H1 (cell line): ENCODE measurements around the gene NHSL2. TPM values are rescaled to one million over a fixed set of nuclear protein-coding genes. Genes with fewer than 3 reads are reported as not detected.

Source experiments
- CTCF ChIA-PET: fragments of 300-600 bp; sonication (Branson Sonifier 250); formaldehyde crosslinking; loops from one replicate; lab custom pipeline; 2021; ENCODE audit not compliant: partially characterized antibody; lab: Charles Lee
- POLR2A ChIA-PET: fragments of 300-600 bp; sonication (Branson Sonifier 250); formaldehyde crosslinking; loops from one replicate; lab custom pipeline; 2021; ENCODE audit warnings: inconsistent platforms; ENCODE audit not compliant: partially characterized antibody; lab: Charles Lee
- DNase-seq, 2 experiments: peaks; one replicate each; pipeline versions ENCODE4 v3.0.0 to v3.0.0-alpha.2; 2010 to 2022; ENCODE audit warnings: low spot score in 2 of 2, low read depth in 1 of 2, mixed read lengths in 1 of 2
- FAIRE-seq: peaks from 2 replicates; lab custom pipeline; 2011; peaks lifted over from hg19 to GRCh38; lab: Jason Lieb, UNC
- H2AFZ ChIP-seq: 2 replicates; pipeline ENCODE4 v1.8.1; 2012; ENCODE audit warnings: low read length, inconsistent platforms
- H2AK5ac ChIP-seq: 2 replicates; pipeline ENCODE4 v1.6.1; 2013; ENCODE audit warnings: low read depth, low read length
- H2BK120ac ChIP-seq: replicated peaks from 2 replicates; pipeline ENCODE3; 2013; ENCODE audit warnings: low read depth, low read length, inconsistent platforms
- H2BK12ac ChIP-seq: 2 replicates; pipeline ENCODE4 v1.6.1; 2013; ENCODE audit warnings: low read depth, low read length
- H2BK15ac ChIP-seq: 2 replicates; pipeline ENCODE4 v1.6.1; 2013; ENCODE audit warnings: low read length
- H2BK20ac ChIP-seq: 2 replicates; pipeline ENCODE4 v1.6.1; 2013; ENCODE audit warnings: low read length
- H2BK5ac ChIP-seq: 2 replicates; pipeline ENCODE4 v1.6.1; 2013; ENCODE audit warnings: low read depth, low read length
- H3K14ac ChIP-seq: 2 replicates; pipeline ENCODE4 v1.6.1; 2013; ENCODE audit warnings: inconsistent platforms; ENCODE audit not compliant: insufficient read length
- H3K18ac ChIP-seq: 2 replicates; pipeline ENCODE4 v1.6.1; 2013; ENCODE audit warnings: low read length; ENCODE audit errors: extremely low read depth
- H3K23ac ChIP-seq: 2 replicates; pipeline ENCODE4 v1.6.1; 2013; ENCODE audit warnings: inconsistent platforms; ENCODE audit not compliant: insufficient read length
- H3K23me2 ChIP-seq: 2 replicates; pipeline ENCODE4 v1.6.1; 2013; ENCODE audit warnings: low read depth, low read length
- H3K27ac ChIP-seq: 2 replicates; pipeline ENCODE4 v1.6.1; 2011; ENCODE audit warnings: low read depth, low read length, inconsistent platforms
- H3K27me3 ChIP-seq, 4 experiments: replicated peaks in 1 of 4; 1 replicate in 1 of 4; 2 replicates in 3 of 4; pipeline versions ENCODE4 v1.6.1 to v1.8.1; 2011 to 2013; ENCODE audit warnings: low read length in 3 of 4, mild to moderate bottlenecking in 3 of 4, inconsistent platforms in 2 of 4, mixed read lengths in 2 of 4, moderate library complexity in 1 of 4; ENCODE audit not compliant: control insufficient read depth in 3 of 4, insufficient read depth in 3 of 4; ENCODE audit errors: extremely low read depth in 1 of 4
- H3K36me3 ChIP-seq, 4 experiments: 2 replicates each; pipeline versions ENCODE4 v1.6.1 to v1.8.1; 2011 to 2013; ENCODE audit warnings: mild to moderate bottlenecking in 4 of 4, low read length in 3 of 4, moderate library complexity in 2 of 4, control low read depth in 1 of 4, inconsistent platforms in 1 of 4; ENCODE audit not compliant: insufficient read depth in 4 of 4, control insufficient read depth in 2 of 4
- H3K4ac ChIP-seq: replicated peaks from 2 replicates; pipeline ENCODE3; 2013; ENCODE audit warnings: low read length, low read depth, mixed read lengths, inconsistent platforms; ENCODE audit not compliant: insufficient read length
- H3K4me1 ChIP-seq, 4 experiments: replicated peaks in 1 of 4; 1 replicate in 1 of 4; 2 replicates in 3 of 4; pipeline versions ENCODE4 v1.6.1 to v1.8.1; 2011 to 2013; ENCODE audit warnings: low read length in 3 of 4, inconsistent platforms in 2 of 4, mixed read lengths in 1 of 4; ENCODE audit not compliant: insufficient read depth in 4 of 4, control insufficient read depth in 3 of 4
- H3K4me2 ChIP-seq, 2 experiments: 2 replicates each; pipeline versions ENCODE4 v1.6.1 to v1.8.1; 2011 to 2013; ENCODE audit warnings: low read depth in 2 of 2, low read length in 2 of 2, control low read depth in 1 of 2, inconsistent platforms in 1 of 2, mild to moderate bottlenecking in 1 of 2; ENCODE audit not compliant: insufficient read depth in 1 of 2
- H3K4me3 ChIP-seq, 4 experiments: fragments of 200-600, 300-600 bp in 1 of 4; sonication (generic), shearing (Covaris generic), sonication (Bioruptor Twin) in 1 of 4; 2 replicates each; pipeline versions ENCODE4 v1.5.1 to v1.8.1; 2011 to 2016; ENCODE audit warnings: low read length in 4 of 4, low read depth in 3 of 4, control low read depth in 2 of 4, inconsistent platforms in 2 of 4, mild to moderate bottlenecking in 2 of 4, mixed read lengths in 1 of 4, moderate library complexity in 1 of 4; ENCODE audit not compliant: insufficient read depth in 2 of 4; ENCODE audit errors: extremely low read depth in 1 of 4
- H3K56ac ChIP-seq: replicated peaks from 2 replicates; pipeline ENCODE3; 2013; ENCODE audit warnings: low read depth, mild to moderate bottlenecking, mixed read lengths, low read length, inconsistent platforms; ENCODE audit not compliant: insufficient read length
- H3K79me1 ChIP-seq: 2 replicates; pipeline ENCODE4 v1.6.1; 2013; ENCODE audit warnings: low read depth, low read length, control low read depth
- H3K79me2 ChIP-seq, 2 experiments: 2 replicates each; pipeline versions ENCODE4 v1.6.1 to v1.8.1; 2012 to 2013; ENCODE audit warnings: low read length in 2 of 2, mild to moderate bottlenecking in 2 of 2, inconsistent platforms in 1 of 2; ENCODE audit not compliant: insufficient read depth in 2 of 2, control insufficient read depth in 1 of 2
- H3K9ac ChIP-seq, 4 experiments: replicated peaks in 1 of 4; 1 replicate in 1 of 4; 2 replicates in 3 of 4; pipeline versions ENCODE4 v1.6.1 to v1.8.1; 2011 to 2013; ENCODE audit warnings: low read depth in 3 of 4, low read length in 3 of 4, control low read depth in 2 of 4, mild to moderate bottlenecking in 2 of 4, moderate library complexity in 2 of 4, inconsistent platforms in 1 of 4; ENCODE audit errors: extremely low read depth in 1 of 4
- H3K9me3 ChIP-seq, 2 experiments: 2 replicates each; pipeline versions ENCODE4 v1.6.1 to v1.8.1; 2012 to 2013; ENCODE audit warnings: mild to moderate bottlenecking in 2 of 2, moderate library complexity in 2 of 2, control low read depth in 1 of 2, inconsistent platforms in 1 of 2, low read depth in 1 of 2, low read length in 1 of 2, mixed read lengths in 1 of 2; ENCODE audit not compliant: insufficient read depth in 2 of 2
- H4K20me1 ChIP-seq, 2 experiments: replicated peaks in 1 of 2; 2 replicates each; pipeline versions ENCODE3 to v1.8.1; 2011 to 2013; ENCODE audit warnings: inconsistent platforms in 2 of 2, low read length in 2 of 2, mild to moderate bottlenecking in 1 of 2; ENCODE audit not compliant: insufficient read depth in 2 of 2, control insufficient read depth in 1 of 2
- H4K5ac ChIP-seq: 2 replicates; pipeline ENCODE4 v1.6.1; 2013; ENCODE audit warnings: low read length, low read depth, mixed read lengths, inconsistent platforms; ENCODE audit not compliant: insufficient read length
- H4K8ac ChIP-seq: 2 replicates; pipeline ENCODE4 v1.8.0; 2013; ENCODE audit warnings: mild to moderate bottlenecking, moderate library complexity, low read length, inconsistent platforms; ENCODE audit not compliant: insufficient read depth; ENCODE audit errors: extremely low read depth
- H4K91ac ChIP-seq: replicated peaks from 2 replicates; pipeline ENCODE3; 2013; ENCODE audit warnings: low read length, mixed read lengths, inconsistent platforms; ENCODE audit not compliant: insufficient read length
- BRCA1 ChIP-seq: IDR thresholded peaks from 2 replicates; pipeline ENCODE4 v1.6.1; 2012; ENCODE audit warnings: low read depth, low read length, improper control_type of control experiment
- CHD1 ChIP-seq: IDR thresholded peaks from 2 replicates; pipeline ENCODE4 v1.6.1; 2012; ENCODE audit warnings: low read depth, low read length, improper control_type of control experiment
- PHF8 ChIP-seq: fragments of 200-600 bp; sonication (generic); conservative IDR thresholded peaks from 2 replicates; pipeline ENCODE4 v1.7.1; 2012; ENCODE audit warnings: low read depth, mild to moderate bottlenecking, inconsistent platforms, low read length, moderate library complexity
- RAD21 ChIP-seq, 2 experiments: IDR thresholded peaks in 1 of 2; conservative IDR thresholded peaks in 1 of 2; 2 replicates each; pipeline ENCODE4 v1.6.1; 2011; ENCODE audit warnings: low read depth in 2 of 2, low read length in 2 of 2, improper control_type of control experiment in 1 of 2, inconsistent platforms in 1 of 2, mild to moderate bottlenecking in 1 of 2, moderate library complexity in 1 of 2
- WGBS, 2 experiments: shearing (Covaris generic) in 1 of 2; methylation state at CpG; one replicate each; pipeline versions ENCODE4 v1.1.6 to v1.1.7; 2013 to 2015; ENCODE audit warnings: low lambda C conversion rate in 2 of 2, mixed read lengths in 2 of 2, inconsistent platforms in 1 of 2, low coverage in 1 of 2, missing lambda C conversion rate in 1 of 2; ENCODE audit not compliant: insufficient replicate concordance in 2 of 2, insufficient coverage in 1 of 2, insufficient read length in 1 of 2; ENCODE audit errors: extremely low coverage in 1 of 2, missing lambda C conversion rate in 1 of 2; 5-methylcytosine and 5-hydroxymethylcytosine counted together
- polyA plus RNA-seq, 7 experiments: library from polyadenylated mRNA; depleted of rRNA in 3 of 7; stranded (reverse) in 5 of 7; unstranded in 2 of 7; fragments of >200 nt in 5 of 7; fragments of 200-250 nt in 2 of 7; gene quantifications; 1 replicate in 5 of 7; 2 replicates in 1 of 7; 4 replicates in 1 of 7; pipeline versions ENCODE4 v1.2.1 to v1.2.3, GENCODE V29; 2011 to 2013; ENCODE audit warnings: missing spikeins in 2 of 7, mixed read lengths in 2 of 7
- total RNA-seq: library from RNA; stranded (reverse); fragmentation: NEBNext Ultra II Directional; extraction: Animal tissue kit (Norgen Biotek cat#: 25700); gene quantifications from 2 replicates; pipeline ENCODE4 v1.2.1, GENCODE V29; 2021
- TF ChIP-seq, protein P1 (sequence below): IDR thresholded peaks from 2 replicates; pipeline ENCODE4 v1.6.1; 2012; ENCODE audit warnings: inconsistent platforms
- TF ChIP-seq, protein P2 (sequence below), 3 experiments: IDR thresholded peaks; 1 replicate in 2 of 3; 2 replicates in 1 of 3; pipeline versions ENCODE4 v1.5.1 to v1.6.1; 2011; ENCODE audit warnings: low read length in 3 of 3, mild to moderate bottlenecking in 3 of 3, inconsistent platforms in 2 of 3, low read depth in 1 of 3, moderate library complexity in 1 of 3; ENCODE audit not compliant: insufficient read depth in 1 of 3; ENCODE audit errors: control extremely low read depth in 1 of 3

Gene NHSL2
- total and polyA plus RNA-seq, 2 of the 8 experiments (the other 6 are each of a cell fraction or from before 2014, with no cell fraction given) = 3.7 to 7.2 TPM

DNA sequence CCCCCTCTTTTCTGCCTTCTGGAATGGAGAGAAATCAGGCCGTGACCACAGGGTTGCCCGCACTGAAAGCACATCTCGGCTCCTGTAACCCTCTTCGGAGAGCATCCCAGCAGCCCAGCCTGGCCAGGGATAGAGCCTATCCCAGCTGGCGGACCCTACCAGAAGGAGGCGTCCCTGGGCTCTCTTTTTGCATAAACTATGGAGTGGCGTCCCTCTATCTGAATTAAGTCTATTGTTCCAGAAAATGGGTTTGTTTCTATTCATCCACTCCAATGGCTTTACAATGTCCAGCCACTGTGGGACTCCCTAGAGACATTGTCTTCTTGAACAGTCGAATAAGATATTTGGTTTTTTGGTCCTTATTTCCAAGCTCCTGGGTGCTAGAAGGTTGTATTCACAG, 689 bp upstream of the NHSL2 start:
- Histone ChIP-seq H3K79me1 (no peaks in the 10 kb centered on the region), H4K8ac (no peak overlapping the region), H3K36me3 (no peaks in the 10 kb centered on the region), H3K4ac (no peak overlapping the region), H3K79me2 (peaks cover 3 to 33% of the 10 kb centered on the region in 2 experiments; a peak in 3 of 4 replicates), H3K27me3 (no peaks in the 10 kb centered on the region), H2AFZ (no peak overlapping the region), H3K23ac (no peak overlapping the region), H2AK5ac (no peak overlapping the region), H3K27ac (no peak overlapping the region), H3K14ac (no peak overlapping the region), H4K91ac (no peak overlapping the region), H3K9ac (no peak overlapping the region), H3K18ac (no peak overlapping the region), H2BK12ac (no peak overlapping the region), H3K56ac (no peak overlapping the region), H4K20me1 (peaks cover 0 to 4% of the 10 kb centered on the region in 2 experiments), H3K4me3 (peak overlapping the region; percentile 39 to 86 (median 72); a peak in 6 of 8 replicates), H3K4me2 (peak overlapping the region; percentile 77 to 87), H2BK15ac (no peak overlapping the region), H2BK5ac (no peak overlapping the region), H4K5ac (no peak overlapping the region), H3K4me1 (peaks cover 0 to 4% (median 1%) of the 10 kb centered on the region in 4 experiments; a peak in 2 of 7 replicates), H3K9me3 (no peaks in the 10 kb centered on the region), H2BK20ac (no peak overlapping the region), H3K23me2 (peaks cover 4% of the 10 kb centered on the region; the same call in 1 of the 2 replicates), H2BK120ac (no peak overlapping the region)
- POLR2A ChIA-PET = interaction anchor here (0.6 to 3.5 kb wide), 7 partner anchors 10 to 214 kb away, joined by 3 to 18 read pairs (median 6); no protein-coding TSS in a partner anchor
- CTCF ChIA-PET = interaction anchor here (0.7 to 7.0 kb wide), 13 partner anchors 10 to 271 kb away, joined by 3 to 68 read pairs (median 6); no protein-coding TSS in a partner anchor
- TF ChIP-seq, protein P1, sequence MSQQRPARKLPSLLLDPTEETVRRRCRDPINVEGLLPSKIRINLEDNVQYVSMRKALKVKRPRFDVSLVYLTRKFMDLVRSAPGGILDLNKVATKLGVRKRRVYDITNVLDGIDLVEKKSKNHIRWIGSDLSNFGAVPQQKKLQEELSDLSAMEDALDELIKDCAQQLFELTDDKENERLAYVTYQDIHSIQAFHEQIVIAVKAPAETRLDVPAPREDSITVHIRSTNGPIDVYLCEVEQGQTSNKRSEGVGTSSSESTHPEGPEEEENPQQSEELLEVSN = no peak
- no peak for TF ChIP-seq PHF8
- no peak for TF ChIP-seq BRCA1
- no peak for TF ChIP-seq CHD1
- TF ChIP-seq RAD21 (IDR thresholded peaks at IDR 0.05 in 1 of 2, conservative IDR thresholded peaks at IDR 0.05 in 1 of 2; ENCODE audit: low read depth in 2 of 2, low read length in 2 of 2) = peak; percentile 37 to 56; a peak in 3 of 4 replicates
- TF ChIP-seq, protein P2, sequence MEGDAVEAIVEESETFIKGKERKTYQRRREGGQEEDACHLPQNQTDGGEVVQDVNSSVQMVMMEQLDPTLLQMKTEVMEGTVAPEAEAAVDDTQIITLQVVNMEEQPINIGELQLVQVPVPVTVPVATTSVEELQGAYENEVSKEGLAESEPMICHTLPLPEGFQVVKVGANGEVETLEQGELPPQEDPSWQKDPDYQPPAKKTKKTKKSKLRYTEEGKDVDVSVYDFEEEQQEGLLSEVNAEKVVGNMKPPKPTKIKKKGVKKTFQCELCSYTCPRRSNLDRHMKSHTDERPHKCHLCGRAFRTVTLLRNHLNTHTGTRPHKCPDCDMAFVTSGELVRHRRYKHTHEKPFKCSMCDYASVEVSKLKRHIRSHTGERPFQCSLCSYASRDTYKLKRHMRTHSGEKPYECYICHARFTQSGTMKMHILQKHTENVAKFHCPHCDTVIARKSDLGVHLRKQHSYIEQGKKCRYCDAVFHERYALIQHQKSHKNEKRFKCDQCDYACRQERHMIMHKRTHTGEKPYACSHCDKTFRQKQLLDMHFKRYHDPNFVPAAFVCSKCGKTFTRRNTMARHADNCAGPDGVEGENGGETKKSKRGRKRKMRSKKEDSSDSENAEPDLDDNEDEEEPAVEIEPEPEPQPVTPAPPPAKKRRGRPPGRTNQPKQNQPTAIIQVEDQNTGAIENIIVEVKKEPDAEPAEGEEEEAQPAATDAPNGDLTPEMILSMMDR (IDR thresholded peaks at IDR 0.05; ENCODE audit: control extremely low read depth in 1 of 3, insufficient read depth in 1 of 3, low read depth in 1 of 3, low read length in 3 of 3) = peak; percentile 37 to 48 (median 48)
- DNase-seq (peak in 1 of 2 experiments; percentile 55), FAIRE-seq (peak; percentile 74)
- WGBS, 2 experiments = 10% methylated on average over 7 of the region's 8 CpGs; no CpG with 5 or more reads in 1 of the 2 experiments
